DND-41 (cell line): ENCODE results near the gene RAPGEF1.
"Not testable (repeated sequence)": the region's sequence is repeated elsewhere in the genome, so short reads cannot be mapped to it uniquely, and the experiment has no call there.

Experiments
- ATAC-seq: fragments of 200-7000 bp; cut with Tn5 transposase; 3 replicates; pipeline ENCODE4 v1.9.1; 2021; ENCODE audit warnings: low read depth; ENCODE audit not compliant: insufficient read depth
- DNase-seq: peaks from one replicate; pipeline ENCODE4 v3.0.0-alpha.2; 2020
- H2AFZ ChIP-seq: 2 replicates; pipeline ENCODE4 v1.6.0; 2012; ENCODE audit warnings: low read depth, low read length
- H3K27ac ChIP-seq: 2 replicates; pipeline ENCODE4 v1.5.1; 2012; ENCODE audit warnings: low read length, inconsistent platforms
- H3K27me3 ChIP-seq: fragments of 200-600 bp; sonication (generic); 2 replicates; pipeline ENCODE4 v1.6.0; 2012; ENCODE audit warnings: low read length, mild to moderate bottlenecking, inconsistent platforms; ENCODE audit not compliant: insufficient read depth, poor library complexity
- H3K36me3 ChIP-seq: 2 replicates; pipeline ENCODE4 v1.5.1; 2012; ENCODE audit warnings: low read length, inconsistent platforms; ENCODE audit not compliant: insufficient read depth
- H3K4me1 ChIP-seq: 2 replicates; pipeline ENCODE4 v1.5.1; 2012; ENCODE audit warnings: mild to moderate bottlenecking, low read length; ENCODE audit not compliant: insufficient read depth
- H3K4me2 ChIP-seq: 2 replicates; pipeline ENCODE4 v1.6.0; 2012; ENCODE audit warnings: mild to moderate bottlenecking, moderate library complexity, low read length, inconsistent platforms; ENCODE audit not compliant: insufficient read depth
- H3K4me3 ChIP-seq, 2 experiments: fragments of 200-600 bp in 1 of 2; shearing (Covaris generic) in 1 of 2; 2 replicates each; pipeline ENCODE4 v1.5.1; 2012 to 2016; ENCODE audit warnings: inconsistent platforms in 2 of 2, low read length in 2 of 2, mild to moderate bottlenecking in 2 of 2, low read depth in 1 of 2, moderate library complexity in 1 of 2
- H3K79me2 ChIP-seq: 2 replicates; pipeline ENCODE4 v1.6.0; 2012; ENCODE audit warnings: low read length, inconsistent platforms; ENCODE audit not compliant: insufficient read depth
- H3K9ac ChIP-seq: 2 replicates; pipeline ENCODE4 v1.6.0; 2012; ENCODE audit warnings: low read depth, mild to moderate bottlenecking, inconsistent platforms, low read length, moderate library complexity
- H3K9me3 ChIP-seq: 2 replicates; pipeline ENCODE4 v1.5.1; 2012; ENCODE audit warnings: low read length, moderate library complexity, mild to moderate bottlenecking, inconsistent platforms; ENCODE audit not compliant: insufficient read depth, severe bottlenecking
- H4K20me1 ChIP-seq: 2 replicates; pipeline ENCODE4 v1.6.0; 2012; ENCODE audit warnings: low read length; ENCODE audit not compliant: insufficient read depth
- CTCF ChIP-seq: IDR thresholded peaks from 2 replicates; pipeline ENCODE4 v1.5.1; 2012; ENCODE audit warnings: borderline replicate concordance, low read length, moderate library complexity, mild to moderate bottlenecking; ENCODE audit not compliant: poor library complexity, severe bottlenecking; ENCODE audit errors: extremely low read depth
- EZH2 ChIP-seq: IDR thresholded peaks from 3 replicates; pipeline ENCODE4 v1.6.1; 2012; ENCODE audit warnings: borderline replicate concordance, low read depth, mild to moderate bottlenecking, moderate library complexity, low read length, inconsistent platforms; ENCODE audit not compliant: severe bottlenecking

RAPGEF1 gene

GRCh38 chr9:131663288-131663687 lies 76.6 kb downstream of the RAPGEF1 start:
- no peak for DNase-seq
- TF ChIP-seq CTCF = no peak
- no peak for TF ChIP-seq EZH2
- Histone ChIP-seq H3K4me1 (0 out of 2 replicates have a peak, but pooled peaks cover 2% of the 10 kb centered on the region), H3K9me3 (no peaks in the 10 kb centered on the region), H3K79me2 (peaks cover 12% of the 10 kb centered on the region), H3K27me3 (no peaks in the 10 kb centered on the region), H2AFZ (no peak overlapping the region), H3K9ac (no peak overlapping the region), H3K4me2 (no peak overlapping the region), H3K36me3 (no peaks in the 10 kb centered on the region), H3K27ac (no peak overlapping the region), H3K4me3 (no peak overlapping the region), H4K20me1 (peaks cover 35% of the 10 kb centered on the region)
- ATAC-seq = no peak

GRCh38 chr9:131662289-131662621 lies 77.6 kb downstream of the RAPGEF1 start:
- H3K27ac ChIP-seq, H3K9me3 ChIP-seq, H3K4me1 ChIP-seq, H3K4me3 ChIP-seq, H3K36me3 ChIP-seq, H3K27me3 ChIP-seq, DNase-seq, H2AFZ ChIP-seq, ATAC-seq, H3K4me2 ChIP-seq, H3K9ac ChIP-seq: not testable (repeated sequence)
- Histone ChIP-seq H3K79me2 (peaks cover 13% of the 10 kb centered on the region), H4K20me1 (peaks cover 37% of the 10 kb centered on the region)

- no peak overlapping the region for H3K9ac ChIP-seq
- peaks cover 13% of the 10 kb centered on the region for H3K79me2 ChIP-seq
- H4K20me1 ChIP-seq = peaks cover 39% of the 10 kb centered on the region
- no peak overlapping the region for H3K4me3 ChIP-seq
- H3K4me1 ChIP-seq = no peaks in the 10 kb centered on the region
- no peaks in the 10 kb centered on the region for H3K27me3 ChIP-seq
- no peak overlapping the region for H3K4me2 ChIP-seq
- TF ChIP-seq EZH2 = no peak
- TF ChIP-seq CTCF = no peak
- no peaks in the 10 kb centered on the region for H3K9me3 ChIP-seq
- H3K36me3 ChIP-seq = no peaks in the 10 kb centered on the region
- no peak overlapping the region for H3K27ac ChIP-seq
- DNase-seq = no peak
- H2AFZ ChIP-seq = no peak overlapping the region
- no peak for ATAC-seq
Observed at GRCh38 chr9:131661568-131662288, 78.1 kb downstream of the RAPGEF1 start.

GRCh38 chr9:131660466-131661405 lies 79.1 kb downstream of the RAPGEF1 start:
- Histone ChIP-seq H3K9me3 (no peaks in the 10 kb centered on the region), H3K9ac (no peak overlapping the region), H3K4me3 (no peak overlapping the region), H3K27me3 (no peaks in the 10 kb centered on the region), H3K79me2 (peaks cover 13% of the 10 kb centered on the region), H2AFZ (no peak overlapping the region), H3K4me1 (no peaks in the 10 kb centered on the region), H4K20me1 (peaks cover 45% of the 10 kb centered on the region), H3K27ac (no peak overlapping the region), H3K36me3 (no peaks in the 10 kb centered on the region), H3K4me2 (no peak overlapping the region)
- DNase-seq (no peak), ATAC-seq (no peak)
- TF ChIP-seq EZH2 (no peak), CTCF (no peak)
